ENCODE results near the gene USP25.

Gene USP25

DNA sequence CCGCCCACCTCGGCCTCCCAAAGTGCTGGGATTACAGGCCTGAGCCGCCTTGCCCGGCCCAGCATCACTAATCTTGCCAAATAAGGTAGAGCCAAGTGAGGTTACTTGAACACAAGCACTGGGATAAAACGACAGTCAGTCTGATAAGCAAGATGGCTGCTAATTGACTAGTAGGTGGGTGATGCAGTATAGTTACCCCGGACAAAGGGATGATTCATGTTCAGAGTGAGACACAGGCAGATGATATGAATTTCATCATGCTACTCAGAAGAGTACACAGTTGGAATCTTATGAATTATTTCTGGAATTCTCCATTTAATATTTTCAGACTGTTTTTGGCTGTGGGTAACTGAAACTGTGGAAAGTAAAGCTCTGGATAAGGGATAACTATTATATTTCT, 178.4 kb downstream of the USP25 start:
- no peak for ATAC-seq (replicated peaks)
- no peaks in the 10 kb centered on the region for H3K27me3 Mint-ChIP-seq
- no peak overlapping the region for H3K27ac Mint-ChIP-seq
- peaks cover 0 to 4% of the 10 kb centered on the region in 2 donors for H3K36me3 Mint-ChIP-seq
- H3K9me3 Mint-ChIP-seq: peaks cover 12 to 16% of the 10 kb centered on the region in 2 donors
- no peak for DNase-seq
- no peaks in the 10 kb centered on the region for H3K4me1 Mint-ChIP-seq
- no peak overlapping the region for H3K4me3 Mint-ChIP-seq

GRCh38 chr21:15928196-15928595, 198.4 kb downstream of the USP25 start:
- Mint-ChIP-seq H3K27ac (no peak overlapping the region), H3K36me3 (no peaks in the 10 kb centered on the region), H3K4me3 (no peak overlapping the region), H3K4me1 (no peaks in the 10 kb centered on the region), H3K27me3 (peaks cover 0 to 7% of the 10 kb centered on the region in 2 donors), H3K9me3 (peaks cover 7 to 10% of the 10 kb centered on the region in 2 donors)
- no peak for DNase-seq
- no peak for ATAC-seq (replicated peaks)

DNA sequence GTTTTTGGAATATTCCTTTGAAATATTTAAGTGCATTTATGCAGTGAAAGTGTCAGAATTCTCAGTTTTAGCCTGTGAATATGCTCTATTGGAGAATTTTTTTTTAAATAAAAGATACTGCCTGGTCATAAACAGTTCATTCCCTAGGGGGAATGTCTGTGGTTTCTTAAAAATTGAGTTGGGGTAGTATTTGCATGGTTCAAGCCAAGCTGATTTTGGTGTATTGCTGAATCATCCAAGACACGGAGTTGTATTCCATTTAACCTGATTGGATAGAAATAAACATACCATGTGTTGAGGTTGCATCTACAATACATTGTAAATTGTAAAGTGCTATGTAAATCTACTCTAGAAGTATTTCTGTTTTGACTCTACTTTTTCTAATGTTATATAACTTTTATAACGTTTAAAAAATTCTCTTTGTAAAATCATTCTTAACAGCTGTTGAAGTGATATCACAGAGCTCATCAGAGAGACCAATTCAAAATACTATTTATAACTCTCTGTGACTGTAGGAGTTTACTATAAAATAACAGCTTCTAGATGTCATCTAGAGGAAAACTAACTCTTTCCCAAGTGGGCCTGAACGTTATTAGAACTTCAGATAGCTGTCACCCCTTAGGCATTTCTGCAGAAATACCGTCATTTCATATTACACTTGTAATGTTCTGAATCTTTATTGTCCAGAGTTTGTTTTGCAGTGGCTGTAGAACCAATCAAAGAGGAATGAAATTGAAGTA, 199.1 kb downstream of the USP25 start:
- Mint-ChIP-seq H3K4me1 (no peaks in the 10 kb centered on the region), H3K9me3 (peaks cover 7 to 10% of the 10 kb centered on the region in 2 donors)

DNA sequence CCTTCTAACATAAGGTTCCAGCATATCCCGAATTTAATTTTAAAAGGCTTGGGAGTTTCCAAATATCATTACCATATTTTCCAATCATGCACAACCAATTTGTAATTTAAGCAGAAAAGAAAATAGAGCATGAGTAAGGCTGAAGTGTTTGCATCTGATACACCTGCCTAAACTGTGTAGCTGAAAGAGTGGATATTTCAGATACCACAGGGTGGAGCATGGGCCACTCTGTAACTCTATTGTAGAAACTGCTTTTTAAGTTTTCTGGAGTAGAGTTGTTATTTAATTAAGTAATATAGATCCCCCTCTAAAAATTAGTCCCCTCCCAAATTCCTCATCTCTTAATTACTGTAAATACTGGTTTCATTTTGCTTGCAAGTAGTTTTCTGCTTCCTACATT, 199.8 kb downstream of the USP25 start:
- H3K4me3 Mint-ChIP-seq: no peak overlapping the region
- H3K9me3 Mint-ChIP-seq: peaks cover 7 to 8% of the 10 kb centered on the region in 2 donors
- no peaks in the 10 kb centered on the region for H3K4me1 Mint-ChIP-seq
- no peak overlapping the region for H3K27ac Mint-ChIP-seq
- no peak for ATAC-seq (replicated peaks)
- DNase-seq: no peak
- H3K36me3 Mint-ChIP-seq: no peaks in the 10 kb centered on the region
- peaks cover 0 to 5% of the 10 kb centered on the region in 2 donors for H3K27me3 Mint-ChIP-seq

More for the DNA sequence above, 199.1 kb downstream of the USP25 start:
- H3K27ac Mint-ChIP-seq: no peak overlapping the region
- no peak overlapping the region for H3K4me3 Mint-ChIP-seq
- ATAC-seq (replicated peaks) (no peak), DNase-seq (no peak)
- peaks cover 0 to 7% of the 10 kb centered on the region in 2 donors for H3K27me3 Mint-ChIP-seq
- H3K36me3 Mint-ChIP-seq: no peaks in the 10 kb centered on the region
